HG03280 (cell line): ENCODE results near the gene OR6C4.
"Not testable (repeated sequence)": the region's sequence is repeated elsewhere in the genome, so short reads cannot be mapped to it uniquely, and the experiment has no call there.

Experiments used
- ATAC-seq: cut with Tn5 transposase; IDR thresholded peaks from one replicate; pipeline ENCODE4 v1.9.1; 2021; ENCODE audit warnings: mild to moderate bottlenecking, moderate library complexity; ENCODE audit not compliant: unreplicated experiment

The OR6C4 gene

GRCh38 chr12:55549302-55549701 lies at the start of gene OR6C4:
Gene OR6C4, plus strand, starts transcription at chr12:55549602. Its CDS starts 1,625 bp downstream, at chr12:55551227.
- ATAC-seq: no peak

GRCh38 chr12:55499810-55500252 lies 49.6 kb upstream of the OR6C4 start:
- ATAC-seq: no peak

- ATAC-seq: no peak
Measured at GRCh38 chr12:55501601-55502000, 47.8 kb upstream of the OR6C4 start.

- no peak for ATAC-seq
Measured at GRCh38 chr12:55515696-55516095, 33.7 kb upstream of the OR6C4 start.

DNA sequence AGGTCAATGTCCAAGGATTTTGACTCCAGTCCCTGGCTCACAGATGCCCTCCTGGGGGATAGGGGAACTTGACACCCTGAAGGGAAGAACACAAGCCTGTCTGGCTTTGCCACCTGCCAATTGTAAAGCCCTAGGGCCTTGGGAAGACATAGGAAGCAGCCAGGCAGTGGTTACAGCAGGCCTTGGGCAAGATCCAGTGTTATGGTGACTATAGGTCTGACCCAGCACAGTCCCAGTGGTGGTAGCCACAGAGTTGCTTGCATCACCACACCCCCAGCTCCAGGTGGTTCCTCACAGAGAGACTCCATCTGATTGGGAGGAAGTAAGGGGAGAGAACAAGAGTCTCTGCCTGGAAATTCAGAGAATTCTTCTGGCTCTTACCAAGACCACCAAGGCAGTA lies 33.0 kb upstream of the OR6C4 start:
- ATAC-seq: no peak

GRCh38 chr12:55548235-55548634 lies 1.2 kb upstream of the OR6C4 start:
- ATAC-seq: not testable (repeated sequence)

GRCh38 chr12:55548756-55549155 lies 646 bp upstream of the OR6C4 start:
- no peak for ATAC-seq

DNA sequence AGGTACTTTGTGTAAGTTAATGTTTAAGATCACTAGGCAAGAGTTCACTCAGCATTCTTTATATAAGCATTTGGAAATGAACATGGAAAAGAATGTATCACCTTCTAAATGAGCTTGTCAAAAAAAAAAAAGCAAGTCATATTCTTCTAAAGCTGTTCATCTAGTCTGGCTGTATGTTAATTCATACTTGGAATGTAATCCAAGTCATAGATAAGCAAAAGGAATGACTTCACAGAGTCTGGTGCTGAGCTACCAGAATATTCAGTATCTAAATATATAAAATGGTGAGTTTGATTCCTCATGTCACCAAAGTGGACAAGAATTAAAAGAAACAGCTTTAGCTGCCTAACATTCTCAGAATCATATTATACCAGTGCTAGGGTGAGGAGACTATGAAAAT lies 4.9 kb downstream of the OR6C4 start:
- no peak for ATAC-seq

GRCh38 chr12:55570060-55570459 lies 20.7 kb downstream of the OR6C4 start:
- ATAC-seq: not testable (repeated sequence)

DNA sequence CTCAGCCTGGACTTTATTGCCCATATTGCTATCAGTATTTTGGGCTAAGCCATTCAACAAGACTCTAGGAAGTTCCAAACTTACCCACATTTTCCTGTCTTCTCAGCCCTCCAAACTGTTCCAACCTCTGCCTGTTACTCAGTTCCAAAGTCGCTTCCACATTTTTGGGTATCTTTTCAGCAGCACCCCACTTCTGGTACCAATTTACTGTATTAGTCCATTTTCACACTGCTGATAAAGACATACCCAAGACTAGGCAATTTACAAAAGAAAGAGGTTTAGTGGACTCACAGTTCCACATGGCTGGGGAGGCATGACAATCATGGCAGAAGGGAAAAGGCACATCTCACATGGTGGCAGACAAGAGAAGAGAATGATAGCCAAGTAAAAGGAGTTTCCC lies 21.3 kb downstream of the OR6C4 start:
- ATAC-seq: not testable (repeated sequence)

DNA sequence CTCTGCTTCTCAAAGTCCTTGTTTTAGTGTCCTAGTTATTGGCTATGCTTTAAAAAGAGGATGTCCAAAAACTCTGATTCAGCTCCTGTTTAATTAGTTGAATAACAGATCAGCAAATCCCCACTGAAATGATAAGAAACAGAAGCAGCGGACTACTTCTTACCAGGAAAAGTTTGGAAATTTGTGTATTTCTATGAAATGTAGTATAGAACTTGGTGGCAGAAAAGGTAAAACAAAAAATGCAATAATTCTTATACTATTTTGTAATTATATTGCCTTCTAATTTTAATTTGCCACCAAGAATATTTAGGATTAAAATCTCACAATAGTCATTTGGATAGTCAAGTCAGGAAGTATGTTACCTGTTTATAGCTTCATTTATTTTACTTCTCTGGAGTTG lies 22.8 kb downstream of the OR6C4 start, which contains the start of gene OR2AP1:
Gene OR2AP1, plus strand, starts transcription at position 301 of the 400 bp plus-strand sequence. CDS start 1,947 bp downstream, outside the sequence.
- no peak for ATAC-seq

DNA sequence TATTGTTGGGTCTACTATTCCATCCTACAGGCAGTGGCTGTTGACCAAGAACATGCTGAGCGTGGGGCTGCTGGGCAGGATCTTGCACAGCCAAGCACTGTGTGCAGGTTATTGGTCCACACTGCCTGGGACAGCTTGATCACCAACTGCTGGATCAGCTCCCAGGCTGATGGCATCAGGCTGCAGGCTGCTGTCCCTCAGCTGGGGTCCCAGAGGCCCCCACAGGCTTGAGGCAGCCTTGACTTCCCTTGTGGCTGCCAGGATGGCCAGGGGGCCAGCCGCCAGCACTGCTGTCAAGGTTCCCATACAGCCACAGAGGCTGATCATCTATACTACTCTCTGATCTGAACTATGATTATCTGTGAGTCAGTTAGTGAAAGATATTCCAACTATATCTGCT lies 32.7 kb downstream of the OR6C4 start:
- no peak for ATAC-seq

DNA sequence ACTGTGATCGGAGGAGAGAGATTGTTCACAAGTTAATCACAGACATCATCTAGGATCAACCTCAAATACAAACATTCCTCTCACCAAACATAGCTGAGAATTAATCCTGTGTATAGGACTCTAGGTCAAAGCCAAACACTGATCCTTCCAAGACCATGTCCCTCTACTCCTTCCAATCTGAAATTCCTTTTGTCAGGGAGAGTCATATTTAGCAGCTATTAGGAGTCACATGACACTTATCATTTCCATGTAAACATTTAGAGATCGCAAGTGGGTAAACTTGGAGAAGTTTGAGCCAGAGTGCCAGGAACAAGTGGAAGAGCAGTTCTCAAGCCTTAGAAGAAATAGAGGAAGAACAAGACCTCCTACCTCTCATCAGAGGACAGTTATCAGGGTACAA lies 36.4 kb downstream of the OR6C4 start:
- ATAC-seq: no peak

DNA sequence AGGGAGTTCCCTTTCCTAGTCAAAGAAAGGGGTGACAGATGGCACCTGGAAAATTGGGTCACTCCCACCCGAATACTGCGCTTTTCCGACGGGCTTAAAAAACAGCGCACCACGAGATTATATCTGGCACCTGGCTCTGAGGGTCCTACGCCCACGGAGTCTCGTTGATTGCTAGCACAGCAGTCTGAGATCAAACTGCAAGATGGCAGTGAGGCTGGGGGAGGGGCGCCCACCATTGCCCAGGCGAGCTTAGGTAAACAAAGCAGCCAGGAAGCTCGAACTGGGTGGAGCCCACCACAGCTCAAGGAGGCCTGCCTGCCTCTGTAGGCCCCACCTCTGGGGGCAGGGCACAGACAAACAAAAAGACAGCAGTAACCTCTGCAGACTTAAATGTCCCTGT lies 40.8 kb downstream of the OR6C4 start:
- ATAC-seq: not testable (repeated sequence)
